Liver (tissue), 9 donors: ENCODE results near the gene LRRFIP1. TPM values are rescaled to one million over a fixed set of nuclear protein-coding genes. Genes with fewer than 3 reads are reported as not detected.

Source experiments
- DNase-seq: peaks from one replicate; pipeline ENCODE4 v3.0.0-alpha.2; 2017; ENCODE audit warnings: low spot score
- H3K27ac ChIP-seq, 2 donors: one replicate each; pipeline ENCODE4 v1.7.0; 2013; ENCODE audit warnings: inconsistent platforms in 2 of 2, low read length in 2 of 2, control low read depth in 1 of 2, low read depth in 1 of 2, mild to moderate bottlenecking in 1 of 2
- H3K27me3 ChIP-seq, 4 donors: one replicate each; pipeline versions ENCODE4 v1.6.1 to v1.7.0; 2013; ENCODE audit warnings: low read length in 3 of 4, inconsistent platforms in 1 of 4, mild to moderate bottlenecking in 1 of 4, moderate library complexity in 1 of 4; ENCODE audit not compliant: control insufficient read depth in 4 of 4, insufficient read depth in 4 of 4
- H3K36me3 ChIP-seq, 4 donors: one replicate each; pipeline versions ENCODE4 v1.6.1 to v1.7.0; 2013; ENCODE audit warnings: low read length in 3 of 4, mild to moderate bottlenecking in 3 of 4, low read depth in 1 of 4, moderate library complexity in 1 of 4; ENCODE audit not compliant: control insufficient read depth in 4 of 4, insufficient read depth in 3 of 4
- H3K4me1 ChIP-seq, 4 donors: one replicate each; pipeline versions ENCODE4 v1.6.1 to v1.7.0; 2013; ENCODE audit warnings: low read length in 3 of 4, mild to moderate bottlenecking in 3 of 4, moderate library complexity in 1 of 4; ENCODE audit not compliant: control insufficient read depth in 4 of 4, insufficient read depth in 4 of 4
- H3K4me3 ChIP-seq, 3 donors: one replicate each; pipeline versions ENCODE4 v1.6.1 to v1.7.0; 2013; ENCODE audit warnings: low read length in 3 of 3, control low read depth in 1 of 3, low read depth in 1 of 3, mild to moderate bottlenecking in 1 of 3
- H3K9ac ChIP-seq, 2 donors: one replicate each; pipeline ENCODE4 v1.7.0; 2013; ENCODE audit warnings: low read length in 2 of 2, mild to moderate bottlenecking in 2 of 2, moderate library complexity in 2 of 2, control low read depth in 1 of 2, low read depth in 1 of 2
- H3K9me3 ChIP-seq, 4 donors: one replicate each; pipeline versions ENCODE4 v1.6.1 to v1.7.0; 2013; ENCODE audit warnings: low read length in 3 of 4; ENCODE audit not compliant: control insufficient read depth in 4 of 4
- EGR1 ChIP-seq, 2 donors: IDR thresholded peaks; 2 replicates each; pipeline ENCODE4 v1.6.1; 2016 to 2018; ENCODE audit warnings: antibody characterized with exemption in 2 of 2, low read depth in 2 of 2
- FOXA1 ChIP-seq: IDR thresholded peaks from 2 replicates; pipeline ENCODE4 v1.6.1; 2016; ENCODE audit warnings: antibody characterized with exemption
- FOXA2 ChIP-seq: IDR thresholded peaks from 2 replicates; pipeline ENCODE4 v1.6.1; 2016; ENCODE audit warnings: antibody characterized with exemption
- HNF4A ChIP-seq, 2 donors: conservative IDR thresholded peaks; 2 replicates each; pipeline ENCODE4 v1.6.1; 2016; ENCODE audit warnings: antibody characterized with exemption in 2 of 2, mild to moderate bottlenecking in 2 of 2
- JUND ChIP-seq, 2 donors: IDR thresholded peaks; 2 replicates each; pipeline ENCODE4 v1.6.1; 2016; ENCODE audit warnings: antibody characterized with exemption in 2 of 2
- NR2F2 ChIP-seq: IDR thresholded peaks from 2 replicates; pipeline ENCODE4 v1.6.1; 2016; ENCODE audit warnings: antibody characterized with exemption
- RAD21 ChIP-seq, 2 donors: IDR thresholded peaks; 2 replicates each; pipeline ENCODE4 v1.6.1; 2016; ENCODE audit warnings: antibody characterized with exemption in 2 of 2, mild to moderate bottlenecking in 2 of 2
- SP1 ChIP-seq: IDR thresholded peaks from 2 replicates; pipeline ENCODE4 v1.6.1; 2018; ENCODE audit warnings: antibody characterized with exemption, mild to moderate bottlenecking
- TAF1 ChIP-seq: conservative IDR thresholded peaks from 2 replicates; pipeline ENCODE4 v1.6.1; 2016; ENCODE audit warnings: antibody characterized with exemption, mild to moderate bottlenecking
- WGBS: extraction: QIAGEN DNeasy Blood & Tissue Kit; methylation state at CpG from one replicate; pipeline ENCODE4 v1.1.7; 2013; 5-methylcytosine and 5-hydroxymethylcytosine counted together
- polyA plus RNA-seq, 2 donors: library from polyadenylated mRNA; stranded (reverse) in 1 of 2; unstranded in 1 of 2; fragments of 200-250 nt in 1 of 2; fragments of >200 nt in 1 of 2; fragmentation: Nextera tagmentation in 1 of 2; extraction: Ambion mirVana in 1 of 2; gene quantifications; one replicate each; pipeline versions ENCODE4 v1.2.1 to v1.2.3, GENCODE V29; 2013 to 2015
- total RNA-seq, 2 donors: library from RNA; depleted of rRNA; stranded (reverse); fragments of >200 nt; gene quantifications; one replicate each; pipeline ENCODE4 v1.2.3, GENCODE V29; 2014
- TF ChIP-seq, protein P1 (sequence below): IDR thresholded peaks from 2 replicates; pipeline ENCODE4 v1.6.1; 2016; ENCODE audit warnings: antibody characterized with exemption
- TF ChIP-seq, protein P2 (sequence below): IDR thresholded peaks from 2 replicates; pipeline ENCODE4 v1.6.1; 2016; ENCODE audit warnings: antibody characterized with exemption
- TF ChIP-seq, protein P3 (sequence below): IDR thresholded peaks from 2 replicates; pipeline ENCODE4 v1.6.1; 2016; ENCODE audit warnings: antibody characterized with exemption
- donor health status: healthy.
- donor health status: healthy.
- donor health status: healthy.
- donor health status: healthy.
- donor health status: healthy.

LRRFIP1 gene
- total and polyA plus RNA-seq, 4 donors: 13.3 to 56.1 (median 39.1) TPM

DNA sequence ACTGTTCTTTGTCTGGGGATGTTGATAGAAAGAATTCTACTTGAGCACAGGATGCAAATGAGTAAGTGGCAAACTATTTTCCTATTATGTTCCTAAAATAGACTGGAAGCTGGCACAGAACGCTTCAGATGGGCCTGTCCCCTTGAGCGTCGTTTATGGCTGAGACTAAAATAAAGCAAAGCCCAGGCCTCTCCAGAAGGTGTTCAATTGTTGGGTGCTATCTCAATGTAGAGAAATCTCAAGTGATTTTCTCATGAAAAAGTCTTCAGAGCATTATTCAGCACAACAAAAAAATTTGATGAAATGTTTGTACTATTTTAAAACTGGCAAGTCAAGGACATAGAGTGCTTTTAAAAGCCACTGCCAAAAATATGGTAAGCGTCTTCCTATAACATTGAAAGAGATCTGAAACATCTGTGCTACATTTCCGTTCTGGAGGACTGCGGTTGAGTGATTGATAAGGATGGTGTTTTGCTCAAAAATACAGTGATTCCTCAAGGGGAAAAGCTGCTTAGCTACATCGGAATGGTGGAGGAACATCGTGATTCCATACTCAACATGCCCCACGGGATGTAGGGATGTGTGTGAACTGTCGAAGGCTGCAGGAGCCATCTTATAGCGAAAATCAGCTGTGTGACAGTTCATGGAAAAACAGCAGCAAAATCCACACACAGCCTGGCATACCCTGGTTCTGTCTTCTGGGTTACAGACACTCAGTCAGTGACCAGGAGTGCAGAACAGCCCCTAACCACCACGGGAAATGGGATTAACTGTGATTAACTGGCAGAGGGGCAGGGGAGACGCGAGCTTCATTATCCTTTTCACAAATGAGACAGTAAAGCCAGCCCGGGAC, 10.4 kb upstream of the LRRFIP1 start:
- no peak for DNase-seq
- H3K4me1 ChIP-seq: no peaks in the 10 kb centered on the region
- H3K36me3 ChIP-seq: no peaks in the 10 kb centered on the region
- H3K9me3 ChIP-seq: no peaks in the 10 kb centered on the region
- H3K27ac ChIP-seq: peak overlapping the region in 1 of 2 donors; percentile 17
- H3K4me3 ChIP-seq: no peak overlapping the region
- TF ChIP-seq, protein P1, sequence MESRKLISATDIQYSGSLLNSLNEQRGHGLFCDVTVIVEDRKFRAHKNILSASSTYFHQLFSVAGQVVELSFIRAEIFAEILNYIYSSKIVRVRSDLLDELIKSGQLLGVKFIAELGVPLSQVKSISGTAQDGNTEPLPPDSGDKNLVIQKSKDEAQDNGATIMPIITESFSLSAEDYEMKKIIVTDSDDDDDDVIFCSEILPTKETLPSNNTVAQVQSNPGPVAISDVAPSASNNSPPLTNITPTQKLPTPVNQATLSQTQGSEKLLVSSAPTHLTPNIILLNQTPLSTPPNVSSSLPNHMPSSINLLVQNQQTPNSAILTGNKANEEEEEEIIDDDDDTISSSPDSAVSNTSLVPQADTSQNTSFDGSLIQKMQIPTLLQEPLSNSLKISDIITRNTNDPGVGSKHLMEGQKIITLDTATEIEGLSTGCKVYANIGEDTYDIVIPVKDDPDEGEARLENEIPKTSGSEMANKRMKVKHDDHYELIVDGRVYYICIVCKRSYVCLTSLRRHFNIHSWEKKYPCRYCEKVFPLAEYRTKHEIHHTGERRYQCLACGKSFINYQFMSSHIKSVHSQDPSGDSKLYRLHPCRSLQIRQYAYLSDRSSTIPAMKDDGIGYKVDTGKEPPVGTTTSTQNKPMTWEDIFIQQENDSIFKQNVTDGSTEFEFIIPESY: no peak
- TF ChIP-seq HNF4A (conservative IDR thresholded peaks at IDR 0.05): no peak
- TF ChIP-seq EGR1 (IDR thresholded peaks at IDR 0.05; ENCODE audit: low read depth in 2 of 2): no peak
- no peak for TF ChIP-seq FOXA2
- no peak for TF ChIP-seq RAD21 (IDR thresholded peaks at IDR 0.05)
- no peak for TF ChIP-seq JUND (IDR thresholded peaks at IDR 0.05)
- no peak for TF ChIP-seq SP1
- no peak overlapping the region for H3K9ac ChIP-seq
- no peaks in the 10 kb centered on the region for H3K27me3 ChIP-seq
- WGBS: 65% methylated on average over 15 of the region's 15 CpGs

DNA sequence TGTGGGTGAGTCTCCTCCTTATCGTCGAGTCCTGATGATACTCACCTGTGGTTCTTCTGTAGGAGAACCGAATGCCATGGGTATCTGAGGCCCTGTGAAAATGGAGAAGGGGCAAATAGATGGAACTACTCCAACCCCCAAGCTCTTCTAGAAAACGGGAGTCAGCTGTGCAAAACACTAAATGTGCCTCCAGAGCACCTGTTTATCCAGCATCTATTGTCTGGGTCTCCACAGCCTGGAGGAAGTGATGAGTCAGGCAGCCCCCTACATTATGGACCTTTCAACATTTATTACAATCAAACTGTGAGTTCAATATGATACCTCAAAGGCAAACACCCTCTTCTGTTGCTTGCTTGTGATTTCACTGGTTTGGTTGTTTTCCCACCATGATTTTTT, 9.8 kb upstream of the LRRFIP1 start:
- DNase-seq: no peak
- Histone ChIP-seq H3K9me3 (no peaks in the 10 kb centered on the region), H3K9ac (no peak overlapping the region), H3K27ac (no peak overlapping the region), H3K4me1 (no peaks in the 10 kb centered on the region), H3K36me3 (no peaks in the 10 kb centered on the region), H3K27me3 (no peaks in the 10 kb centered on the region), H3K4me3 (no peak overlapping the region)
- WGBS: 59% methylated on average over 4 of the region's 4 CpGs
- TF ChIP-seq, protein P1: no peak
- no peak for TF ChIP-seq TAF1

DNA sequence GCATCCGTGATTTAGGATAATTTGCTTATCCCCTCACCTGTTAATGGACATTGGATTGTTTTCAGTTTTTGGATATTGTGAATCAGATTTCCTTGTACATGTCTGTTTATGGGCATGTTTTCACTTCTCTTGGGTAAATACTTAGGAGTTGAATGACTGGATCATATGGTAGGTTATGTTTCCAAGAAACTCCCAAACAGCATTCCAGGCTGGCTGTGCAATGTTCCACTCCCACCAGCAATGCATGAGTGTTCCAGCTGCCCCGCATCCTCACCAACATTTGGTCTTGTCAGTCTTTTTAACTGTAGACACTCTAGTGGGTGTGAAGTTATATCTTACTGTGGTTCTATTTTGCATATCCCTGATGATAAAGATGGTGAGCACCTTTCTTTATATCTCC, 8.9 kb upstream of the LRRFIP1 start:
- TF ChIP-seq NR2F2 (no peak), JUND (IDR thresholded peaks at IDR 0.05) (no peak), FOXA1 (no peak)
- TF ChIP-seq, protein P2, sequence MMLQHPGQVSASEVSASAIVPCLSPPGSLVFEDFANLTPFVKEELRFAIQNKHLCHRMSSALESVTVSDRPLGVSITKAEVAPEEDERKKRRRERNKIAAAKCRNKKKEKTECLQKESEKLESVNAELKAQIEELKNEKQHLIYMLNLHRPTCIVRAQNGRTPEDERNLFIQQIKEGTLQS: no peak
- TF ChIP-seq, protein P3, sequence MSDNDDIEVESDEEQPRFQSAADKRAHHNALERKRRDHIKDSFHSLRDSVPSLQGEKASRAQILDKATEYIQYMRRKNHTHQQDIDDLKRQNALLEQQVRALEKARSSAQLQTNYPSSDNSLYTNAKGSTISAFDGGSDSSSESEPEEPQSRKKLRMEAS: no peak
- TF ChIP-seq, protein P1: no peak
- Histone ChIP-seq H3K9me3 (no peaks in the 10 kb centered on the region), H3K4me1 (no peaks in the 10 kb centered on the region), H3K27me3 (no peaks in the 10 kb centered on the region), H3K36me3 (no peaks in the 10 kb centered on the region), H3K27ac (no peak overlapping the region), H3K4me3 (no peak overlapping the region), H3K9ac (no peak overlapping the region)
- DNase-seq: no peak
- 90% methylated on average over 2 of the region's 2 CpGs for WGBS
